Esophagus muscularis mucosa (tissue), 4 donors: Measurements from ENCODE around the gene DSCAM. TPM values are rescaled to one million over a fixed set of nuclear protein-coding genes. Genes with fewer than 3 reads are reported as not detected.

ENCODE experiments used
- DNase-seq: peaks from one replicate; pipeline ENCODE4 v3.0.0-alpha.2; 2017; ENCODE audit errors: extremely low spot score
- H3K27ac ChIP-seq, 4 donors: fragments of 200-600 bp; sonication (generic); replicated peaks in 1 of 4; 1 replicate in 3 of 4; 2 replicates in 1 of 4; pipeline ENCODE4 v1.5.1; 2016 to 2019; ENCODE audit warnings: mild to moderate bottlenecking in 1 of 4
- H3K27me3 ChIP-seq, 4 donors: fragments of 200-600 bp; sonication (generic); one replicate each; pipeline versions ENCODE4 v1.5.1 to v1.6.0; 2016 to 2019
- H3K36me3 ChIP-seq, 4 donors: fragments of 200-600 bp; sonication (generic); one replicate each; pipeline ENCODE4 v1.5.1; 2016 to 2019
- H3K4me1 ChIP-seq, 4 donors: fragments of 200-600 bp; sonication (generic); one replicate each; pipeline ENCODE4 v1.5.1; 2016 to 2019
- H3K4me3 ChIP-seq, 4 donors: fragments of 200-600 bp; sonication (generic); 1 replicate in 2 of 4; 2 replicates in 2 of 4; pipeline ENCODE4 v1.5.1; 2016 to 2019; ENCODE audit warnings: mild to moderate bottlenecking in 4 of 4, moderate library complexity in 1 of 4
- H3K9me3 ChIP-seq, 4 donors: fragments of 200-600 bp; sonication (generic); 1 replicate in 3 of 4; 2 replicates in 1 of 4; pipeline ENCODE4 v1.5.1; 2016 to 2019
- EP300 ChIP-seq: sonication (generic); formaldehyde crosslinking; IDR thresholded peaks from one replicate; pipeline ENCODE4 v1.6.1; 2017; ENCODE audit warnings: antibody characterized with exemption
- POLR2A ChIP-seq: fragments of 450-650 bp; IDR thresholded peaks from one replicate; pipeline ENCODE4 v1.6.1; 2017; ENCODE audit warnings: antibody characterized with exemption, moderate library complexity, mild to moderate bottlenecking, low read depth
- POLR2AphosphoS5 ChIP-seq, 2 donors: sonication (generic); formaldehyde crosslinking; IDR thresholded peaks; one replicate each; pipeline ENCODE4 v1.6.1; 2017; ENCODE audit warnings: antibody characterized with exemption in 2 of 2
- WGBS: methylation state at CpG from one replicate; pipeline ENCODE4 v1.1.5; 2018; 5-methylcytosine and 5-hydroxymethylcytosine counted together
- intact Hi-C: fragments of 100-400 bp; cut with DNase I; formaldehyde crosslinking; loops from one replicate; pipeline ENCODE4 v1.15.1; 2023
- total RNA-seq, 4 donors: library from RNA; depleted of rRNA; stranded (reverse); fragments of >200 nt; gene quantifications; one replicate each; pipeline versions ENCODE4 v1.1.0 to v1.2.1, GENCODE V29; 2016
- TF ChIP-seq, protein P1 (sequence below), 3 experiments: fragments of 200-600 bp in 2 of 3; fragments of 450-650 bp in 1 of 3; sonication (generic) in 2 of 3; IDR thresholded peaks; one replicate each; pipeline ENCODE4 v1.5.1; 2017 to 2019; ENCODE audit warnings: antibody characterized with exemption in 3 of 3, mild to moderate bottlenecking in 2 of 3, moderate library complexity in 1 of 3

Gene DSCAM
- total RNA-seq, 4 donors from 2014 or later = 0.06 to 0.42 (median 0.17) TPM; not detected in 1

DNA sequence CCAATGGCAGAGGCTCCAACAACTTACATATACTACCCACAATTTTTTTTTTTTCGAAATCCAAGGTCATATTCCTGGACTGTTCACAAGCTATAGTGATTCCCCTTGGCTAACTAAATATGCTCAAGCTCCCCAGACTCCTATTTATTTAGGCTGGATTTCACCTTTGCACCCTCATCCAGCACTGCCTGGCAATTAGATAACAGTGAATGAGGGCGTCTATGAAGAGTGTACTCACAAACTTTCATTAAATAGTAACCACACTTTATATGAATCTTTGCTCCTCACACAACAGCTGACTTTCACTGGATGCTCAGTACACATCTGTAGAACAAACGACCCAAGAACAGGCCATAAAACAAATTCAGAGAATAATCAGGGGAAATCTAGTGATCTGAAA, 51.6 kb downstream of the DSCAM start:
- DNase-seq = peak; percentile 89
- Histone ChIP-seq H3K4me1 (no peaks in the 10 kb centered on the region), H3K4me3 (no peak overlapping the region), H3K36me3 (no peaks in the 10 kb centered on the region), H3K9me3 (peaks cover 0 to 17% (median 12%) of the 10 kb centered on the region in 4 donors), H3K27ac (no peak overlapping the region), H3K27me3 (peaks cover 0 to 2% (median 0%) of the 10 kb centered on the region in 4 donors)
- intact Hi-C loops = no loop called here
- TF ChIP-seq EP300 (no peak), POLR2AphosphoS5 (IDR thresholded peaks at IDR 0.05) (no peak), POLR2A (no peak)
- TF ChIP-seq, protein P1, sequence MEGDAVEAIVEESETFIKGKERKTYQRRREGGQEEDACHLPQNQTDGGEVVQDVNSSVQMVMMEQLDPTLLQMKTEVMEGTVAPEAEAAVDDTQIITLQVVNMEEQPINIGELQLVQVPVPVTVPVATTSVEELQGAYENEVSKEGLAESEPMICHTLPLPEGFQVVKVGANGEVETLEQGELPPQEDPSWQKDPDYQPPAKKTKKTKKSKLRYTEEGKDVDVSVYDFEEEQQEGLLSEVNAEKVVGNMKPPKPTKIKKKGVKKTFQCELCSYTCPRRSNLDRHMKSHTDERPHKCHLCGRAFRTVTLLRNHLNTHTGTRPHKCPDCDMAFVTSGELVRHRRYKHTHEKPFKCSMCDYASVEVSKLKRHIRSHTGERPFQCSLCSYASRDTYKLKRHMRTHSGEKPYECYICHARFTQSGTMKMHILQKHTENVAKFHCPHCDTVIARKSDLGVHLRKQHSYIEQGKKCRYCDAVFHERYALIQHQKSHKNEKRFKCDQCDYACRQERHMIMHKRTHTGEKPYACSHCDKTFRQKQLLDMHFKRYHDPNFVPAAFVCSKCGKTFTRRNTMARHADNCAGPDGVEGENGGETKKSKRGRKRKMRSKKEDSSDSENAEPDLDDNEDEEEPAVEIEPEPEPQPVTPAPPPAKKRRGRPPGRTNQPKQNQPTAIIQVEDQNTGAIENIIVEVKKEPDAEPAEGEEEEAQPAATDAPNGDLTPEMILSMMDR (IDR thresholded peaks at IDR 0.05) = no peak
- 71% methylated on average over 3 of the region's 3 CpGs for WGBS

GRCh38 chr21:40792691-40793456, 54.1 kb downstream of the DSCAM start:
- Histone ChIP-seq H3K4me3 (no peak overlapping the region), H3K27ac (no peak overlapping the region), H3K36me3 (no peaks in the 10 kb centered on the region), H3K9me3 (no peaks in the 10 kb centered on the region), H3K4me1 (no peaks in the 10 kb centered on the region), H3K27me3 (peaks cover 0 to 5% (median 0%) of the 10 kb centered on the region in 4 donors)
- DNase-seq = peak; percentile 26
- WGBS = 51% methylated on average over 4 of the region's 4 CpGs
- intact Hi-C loops = no loop called here
- TF ChIP-seq POLR2AphosphoS5 (IDR thresholded peaks at IDR 0.05) (no peak), EP300 (no peak), POLR2A (no peak)
- TF ChIP-seq, protein P1 (IDR thresholded peaks at IDR 0.05) = no peak

DNA sequence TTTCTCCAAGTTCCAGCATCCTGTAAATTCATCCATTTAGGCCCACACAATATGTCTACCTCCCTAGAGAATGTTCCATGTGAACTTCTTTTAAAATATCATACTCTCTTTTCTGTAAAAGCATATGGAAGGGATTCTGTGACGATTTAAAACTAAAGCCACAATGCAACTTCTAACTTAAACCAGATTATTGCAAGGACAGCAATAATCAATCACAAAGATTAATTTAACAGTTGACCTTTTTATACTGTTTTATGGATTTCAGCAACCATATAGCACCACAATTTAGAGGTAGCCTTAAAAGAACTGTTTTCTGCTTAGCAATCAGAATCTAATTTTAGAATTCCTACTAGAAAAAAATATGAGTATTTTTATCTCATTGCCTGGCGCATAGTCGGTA, 58.3 kb downstream of the DSCAM start:
- intact Hi-C loops = no loop called here
- no peaks in the 10 kb centered on the region for H3K4me1 ChIP-seq
- no peaks in the 10 kb centered on the region for H3K9me3 ChIP-seq
- peaks cover 0 to 5% (median 0%) of the 10 kb centered on the region in 4 donors for H3K27me3 ChIP-seq
- no peak for DNase-seq
- no peak for TF ChIP-seq POLR2A
- TF ChIP-seq EP300 = no peak
- TF ChIP-seq POLR2AphosphoS5 (IDR thresholded peaks at IDR 0.05) = no peak
- TF ChIP-seq, protein P1 (IDR thresholded peaks at IDR 0.05) = no peak
- WGBS = 73% methylated on average over 3 of the region's 3 CpGs
- no peaks in the 10 kb centered on the region for H3K36me3 ChIP-seq
- no peak overlapping the region for H3K27ac ChIP-seq
- no peak overlapping the region for H3K4me3 ChIP-seq

DNA sequence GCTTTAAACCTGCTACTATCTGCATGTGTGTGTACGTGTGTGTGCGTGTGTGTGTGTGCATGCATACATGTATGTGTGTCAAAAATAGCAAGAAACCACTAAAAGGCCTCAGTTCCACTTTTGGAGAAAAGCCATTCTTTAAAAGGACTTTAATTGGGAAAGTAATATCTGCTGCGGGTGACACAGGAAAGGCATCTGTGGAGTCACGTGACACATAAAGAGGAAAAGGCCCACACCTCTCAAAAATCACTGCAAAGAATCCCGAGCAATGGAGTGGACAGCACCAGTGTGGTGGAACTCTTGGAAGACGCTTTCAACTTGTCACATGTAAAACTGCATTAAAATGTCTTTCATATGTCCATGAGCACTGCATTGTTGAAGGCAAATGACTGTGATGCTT, 63.6 kb downstream of the DSCAM start:
- Histone ChIP-seq H3K9me3 (no peaks in the 10 kb centered on the region), H3K36me3 (no peaks in the 10 kb centered on the region), H3K4me1 (no peaks in the 10 kb centered on the region), H3K4me3 (no peak overlapping the region), H3K27ac (no peak overlapping the region), H3K27me3 (no peaks in the 10 kb centered on the region)
- no peak for TF ChIP-seq EP300
- TF ChIP-seq POLR2A = no peak
- TF ChIP-seq, protein P1 (IDR thresholded peaks at IDR 0.05) = no peak
- TF ChIP-seq POLR2AphosphoS5 (IDR thresholded peaks at IDR 0.05) = no peak
- DNase-seq = no peak
- intact Hi-C loops = no loop called here
- 77% methylated on average over 6 of the region's 6 CpGs for WGBS
